K562 (cell line): Measurements from ENCODE around the gene LY6G5B. TPM values are rescaled to one million over a fixed set of nuclear protein-coding genes. Genes with fewer than 3 reads are reported as not detected.

Experiments
- ATAC-seq: fragments of 200-7000 bp; cut with Tn5 transposase; 3 replicates; pipeline ENCODE4 v1.9.1; 2020; ENCODE audit warnings: moderate library complexity
- BruUV-seq: library from RNA; stranded (reverse); fragments of 400-500 nt; replicated peaks from 2 replicates; lab custom pipeline; 2021; lab: Mats Ljungman, UMichigan
- CTCF ChIA-PET: fragments of 300-600 bp; formaldehyde crosslinking; extraction: SDS; loops from one replicate; lab custom pipeline; 2021; ENCODE audit warnings: low intra/inter-chr PET ratio; lab: Yijun Ruan, JAX
- POLR2A ChIA-PET: fragments of 300-600, 350-650 bp; sonication (Branson Sonifier 250); formaldehyde crosslinking; extraction: SDS; loops from one replicate; lab custom pipeline; 2021; ENCODE audit warnings: antibody characterized with exemption, inconsistent platforms; lab: Yijun Ruan, JAX
- DNase-seq, 4 experiments: peaks; one replicate each; pipeline versions ENCODE4 v3.0.0 to v3.0.0-alpha.2; 2011 to 2018; ENCODE audit warnings: low spot score in 3 of 4, mixed read lengths in 3 of 4; ENCODE audit errors: extremely low read depth in 1 of 4
- FAIRE-seq: peaks from 2 replicates; lab custom pipeline; 2011; peaks lifted over from hg19 to GRCh38; lab: Jason Lieb, UNC
- H2AFZ ChIP-seq: 2 replicates; pipeline ENCODE4 v1.6.0; 2011; ENCODE audit warnings: low read depth, low read length, control low read depth, inconsistent platforms
- H3K27ac ChIP-seq: fragments of 200-600 bp; 3 replicates; pipeline ENCODE4 v1.8.0; 2011; ENCODE audit warnings: low read depth, mild to moderate bottlenecking, control low read depth, inconsistent platforms, low read length, moderate library complexity, mixed read lengths; ENCODE audit errors: extremely low read depth
- H3K27me3 ChIP-seq, 2 experiments: fragments of 300-600 bp in 1 of 2; 2 replicates in 1 of 2; 3 replicates in 1 of 2; pipeline versions ENCODE4 v1.6.0 to v1.8.0; 2011; ENCODE audit warnings: inconsistent platforms in 2 of 2, low read length in 2 of 2, mild to moderate bottlenecking in 1 of 2, mixed read lengths in 1 of 2, moderate library complexity in 1 of 2; ENCODE audit not compliant: control insufficient read depth in 2 of 2, insufficient read depth in 2 of 2
- H3K36me3 ChIP-seq: fragments of 300-600 bp; 3 replicates; pipeline ENCODE4 v1.8.0; 2011; ENCODE audit warnings: mild to moderate bottlenecking, low read length, inconsistent platforms; ENCODE audit not compliant: control insufficient read depth, insufficient read depth
- H3K4me1 ChIP-seq, 2 experiments: fragments of 200-600 bp in 1 of 2; replicated peaks in 1 of 2; 2 replicates in 1 of 2; 3 replicates in 1 of 2; pipeline versions ENCODE4 v1.5.1 to v1.8.0; 2011; ENCODE audit warnings: inconsistent platforms in 2 of 2, low read length in 2 of 2, mild to moderate bottlenecking in 1 of 2, mixed read lengths in 1 of 2, moderate library complexity in 1 of 2; ENCODE audit not compliant: control insufficient read depth in 2 of 2, insufficient read depth in 2 of 2
- H3K4me2 ChIP-seq: 2 replicates; pipeline ENCODE4 v1.6.1; 2011; ENCODE audit warnings: low read length, control low read depth, inconsistent platforms, mixed read lengths; ENCODE audit not compliant: insufficient read depth
- H3K4me3 ChIP-seq: fragments of 200-600 bp; sonication (generic), shearing (Covaris generic); 2 replicates; pipeline ENCODE4 v1.5.1; 2016; ENCODE audit warnings: control low read depth, inconsistent platforms
- H3K79me2 ChIP-seq: fragments of 200-600 bp; 3 replicates; pipeline ENCODE4 v1.8.0; 2011; ENCODE audit warnings: low read length, inconsistent platforms; ENCODE audit not compliant: control insufficient read depth, insufficient read depth
- H3K9ac ChIP-seq, 2 experiments: 2 replicates each; pipeline versions ENCODE4 v1.6.0 to v1.6.1; 2011; ENCODE audit warnings: low read depth in 2 of 2, low read length in 2 of 2, control low read depth in 1 of 2, inconsistent platforms in 1 of 2, mild to moderate bottlenecking in 1 of 2, mixed read lengths in 1 of 2; ENCODE audit not compliant: insufficient read depth in 1 of 2
- H3K9me1 ChIP-seq: one replicate; pipeline ENCODE4 v1.6.0; 2011; ENCODE audit warnings: inconsistent platforms, mild to moderate bottlenecking, low read length, moderate library complexity; ENCODE audit not compliant: control insufficient read depth, insufficient read depth
- H3K9me3 ChIP-seq: replicated peaks from 2 replicates; pipeline ENCODE4 v1.5.1; 2011; ENCODE audit warnings: low read depth, low read length, inconsistent platforms; ENCODE audit not compliant: control insufficient read depth, insufficient read depth
- H4K20me1 ChIP-seq: replicated peaks from 2 replicates; pipeline ENCODE4 v1.6.1; 2011; ENCODE audit warnings: low read length, inconsistent platforms, mixed read lengths; ENCODE audit not compliant: control insufficient read depth, insufficient read depth
- CEBPG ChIP-seq, 3 experiments: fragments of 200-800 bp in 1 of 3; sonication (Bioruptor generic) in 1 of 3; sonication (generic) in 1 of 3; formaldehyde crosslinking in 1 of 3; IDR thresholded peaks in 2 of 3; conservative IDR thresholded peaks in 1 of 3; 2 replicates each; pipeline versions ENCODE4 v1.6.1 to v1.8.0; 2016 to 2022; ENCODE audit warnings: missing compliant biosample characterization in 2 of 3, missing genetic modification characterization in 2 of 3, mild to moderate bottlenecking in 1 of 3, missing genetic modification reagents in 1 of 3
- CGGBP1 ChIP-seq: fragments of 250-450 bp; sonication (Bioruptor Pico); IDR thresholded peaks from 2 replicates; pipeline ENCODE4 v1.9.0; 2021; ENCODE audit warnings: mild to moderate bottlenecking
- CREBBP ChIP-seq: IDR thresholded peaks from one replicate; pipeline ENCODE4 v1.6.1; 2012; ENCODE audit warnings: low read depth, mild to moderate bottlenecking, control low read depth, inconsistent platforms, low read length
- GABPB1 ChIP-seq: sonication (generic); formaldehyde crosslinking; IDR thresholded peaks from 2 replicates; pipeline ENCODE4 v1.8.0; 2022; ENCODE audit warnings: mild to moderate bottlenecking, missing genetic modification reagents
- HOMEZ ChIP-seq: fragments of 250-450 bp; sonication (Bioruptor Pico); IDR thresholded peaks from 2 replicates; pipeline ENCODE4 v1.4.0; 2020; ENCODE audit warnings: mild to moderate bottlenecking, moderate library complexity
- HSF4 ChIP-seq: fragments of 250-450 bp; sonication (Bioruptor Pico); IDR thresholded peaks from 2 replicates; pipeline ENCODE4 v2.1.2; 2022; ENCODE audit warnings: mild to moderate bottlenecking, moderate library complexity, borderline replicate concordance
- MAFK ChIP-seq: IDR thresholded peaks from 2 replicates; pipeline ENCODE4 v1.6.1; 2011; ENCODE audit warnings: low read length, improper control_type of control experiment
- MED1 ChIP-seq: sonication (generic); formaldehyde crosslinking; IDR thresholded peaks from 2 replicates; pipeline ENCODE4 v1.8.1; 2023; ENCODE audit warnings: missing genetic modification reagents, borderline replicate concordance
- NR2C1 ChIP-seq, 2 experiments: fragments of 450-650 bp; IDR thresholded peaks; 2 replicates each; pipeline ENCODE4 v1.6.1; 2017; ENCODE audit warnings: mild to moderate bottlenecking in 2 of 2, antibody characterized with exemption in 1 of 2, inconsistent platforms in 1 of 2, missing compliant biosample characterization in 1 of 2, missing genetic modification characterization in 1 of 2
- RFX7 ChIP-seq: fragments of 250-450 bp; sonication (Bioruptor Pico); IDR thresholded peaks from 2 replicates; pipeline ENCODE4 v1.5.1; 2021; ENCODE audit warnings: mild to moderate bottlenecking
- TARDBP ChIP-seq: fragments of 450-650 bp; IDR thresholded peaks from 2 replicates; pipeline ENCODE4 v1.6.1; 2016
- TFAP4 ChIP-seq: sonication (generic); formaldehyde crosslinking; IDR thresholded peaks from 2 replicates; pipeline ENCODE4 v1.8.0; 2022; ENCODE audit warnings: missing genetic modification reagents, mild to moderate bottlenecking, moderate library complexity, borderline replicate concordance
- ZFX ChIP-seq: sonication (generic); formaldehyde crosslinking; IDR thresholded peaks from 2 replicates; pipeline ENCODE4 v1.8.0; 2022; ENCODE audit warnings: mild to moderate bottlenecking, missing genetic modification reagents, moderate library complexity
- ZNF217 ChIP-seq: sonication (generic); formaldehyde crosslinking; IDR thresholded peaks from 2 replicates; pipeline ENCODE4 v1.8.0; 2022; ENCODE audit warnings: mild to moderate bottlenecking, missing genetic modification reagents
- ZNF224 ChIP-seq: sonication (generic); formaldehyde crosslinking; IDR thresholded peaks from 2 replicates; pipeline ENCODE4 v1.8.0; 2022; ENCODE audit warnings: mild to moderate bottlenecking, missing genetic modification reagents
- ZNF384 ChIP-seq: IDR thresholded peaks from 2 replicates; pipeline ENCODE4 v1.6.1; 2012; ENCODE audit warnings: low read depth, low read length, improper control_type of control experiment
- WGBS: fragments of 100-300 bp; shearing (Covaris generic); methylation state at CpG from one replicate; pipeline ENCODE4 v1.1.6; 2016; ENCODE audit warnings: low coverage, mixed read lengths; ENCODE audit not compliant: insufficient coverage; ENCODE audit errors: missing lambda C conversion rate; 5-methylcytosine and 5-hydroxymethylcytosine counted together
- in situ Hi-C: fragments of 300-500 bp; cut with MboI; formaldehyde crosslinking; loops from 4 replicates; pipeline ENCODE4 v1.15.0; 2018; ENCODE audit warnings: inconsistent platforms, mixed read lengths
- intact Hi-C: fragments of 100-400 bp; cut with micrococcal nuclease; formaldehyde crosslinking; loops from 2 replicates; pipeline ENCODE4 v1.14.2; 2022
- polyA plus RNA-seq, 8 experiments: library from polyadenylated mRNA; depleted of rRNA in 4 of 8; stranded (reverse) in 5 of 8; unstranded in 3 of 8; fragments of >200 nt; fragmentation: Nextera tagmentation in 2 of 8; fragmentation: Illumina TruSeq in 1 of 8; extraction: Ambion mirVana in 2 of 8; extraction: Trizol in 1 of 8; gene quantifications; 2 replicates each; pipeline versions ENCODE4 v1.2.1 to v1.2.3, GENCODE V29; 2011 to 2014; ENCODE audit warnings: inconsistent platforms in 1 of 8, missing spikeins in 1 of 8
- total RNA-seq, 7 experiments: library from RNA; depleted of rRNA in 6 of 7; stranded (reverse); fragments of >200 nt in 6 of 7; fragmentation: Illumina TruSeq in 2 of 7; extraction: Trizol in 2 of 7; gene quantifications; 2 replicates each; pipeline versions ENCODE4 v1.2.1 to v1.2.3, GENCODE V29; 2011 to 2021; ENCODE audit warnings: low replicate concordance in 1 of 7

LY6G5B gene
- total and polyA plus RNA-seq, 9 of the 15 experiments (the other 6 are each of a cell fraction or from before 2014, with no cell fraction given) = 6.0 to 27.0 (median 7.5) TPM

- Histone ChIP-seq H4K20me1 (peaks cover 22% of the 10 kb centered on the region; the same call in 1 of the 2 replicates), H3K4me2 (peak within 1 kb of the TSS; percentile 99), H3K9ac (peak within 1 kb of the TSS; percentile 98 to 99), H3K27ac (peak within 1 kb of the TSS; percentile 98), H3K79me2 (peaks cover 50% of the 10 kb centered on the region), H3K9me1 (peaks cover 12% of the 10 kb centered on the region), H3K4me1 (peaks cover 20 to 30% of the 10 kb centered on the region in 2 experiments), H3K36me3 (peaks cover 49% of the 10 kb centered on the region), H3K27me3 (no peaks in the 10 kb centered on the region), H3K9me3 (no peaks in the 10 kb centered on the region), H2AFZ (peak within 1 kb of the TSS; percentile 97), H3K4me3 (peak within 1 kb of the TSS; percentile 96)
- DNase-seq (peak; percentile 89 to 98 (median 94)), FAIRE-seq (no peak), ATAC-seq (peak; percentile 84)
- no TSS peak for BruUV-seq
- POLR2A ChIA-PET = interaction anchor here (0.6 to 12.4 kb wide), 24 partner anchors 10 to 213 kb away, joined by 3 to 274 read pairs (median 4); partner anchors contain the start of genes APOM, BAG6, C6orf47 and DDX39B
- in situ Hi-C loops = no loop called here
- WGBS = under 1% methylated on average over 37 of the region's 67 CpGs
- CTCF ChIA-PET = no interaction called here
- intact Hi-C loops = loop anchor here (1.0 kb wide), 2 partner anchors 45 to 73 kb away; partner anchors contain the start of gene NFKBIL1
- TF ChIP-seq HSF4 (CRISPR knock-in tag) (no peak), TARDBP (no peak), CREBBP (no peak), HOMEZ (CRISPR knock-in tag) (no peak), MED1 (no peak), MAFK (no peak), TFAP4 (CRISPR knock-in tag) (peak; percentile 53; the same call in 1 of the 2 replicates), ZNF217 (CRISPR knock-in tag) (no peak), ZNF384 (no peak), CEBPG (CRISPR knock-in tag; IDR thresholded peaks at IDR 0.05) (no peak), CEBPG (tag; conservative IDR thresholded peaks at IDR 0.05 in 1 of 2, IDR thresholded peaks at IDR 0.05 in 1 of 2) (no peak), ZNF224 (CRISPR knock-in tag) (no peak), CGGBP1 (CRISPR knock-in tag) (peak; percentile 86; the same call in 1 of the 2 replicates), ZFX (CRISPR knock-in tag) (peak; percentile 93), NR2C1 (IDR thresholded peaks at IDR 0.05) (peak; percentile 52), NR2C1 (tag; IDR thresholded peaks at IDR 0.05) (peak; percentile 60; the same call in 1 of the 2 replicates), GABPB1 (CRISPR knock-in tag) (peak; percentile 81), RFX7 (CRISPR knock-in tag) (no peak)
Measured at GRCh38 chr6:31620586-31621319, 49.0 kb upstream of the LY6G5B start, which contains the start of gene PRRC2A. TSS of gene PRRC2A (plus strand) at chr6:31620715. CDS start at chr6:31622790, 2,075 bp downstream.
